NB4 (cell line): ENCODE measurements around the gene CEP128.

Experiments
- POLR2A ChIP-seq: IDR thresholded peaks from 2 replicates; pipeline ENCODE4 v1.6.1; 2011; ENCODE audit warnings: mild to moderate bottlenecking; ENCODE audit not compliant: insufficient read length; ENCODE audit errors: extremely low read depth
- TF ChIP-seq, protein P1 (sequence below): IDR thresholded peaks from one replicate; pipeline ENCODE4 v1.5.1; 2012; ENCODE audit warnings: low read depth, low read length

DNA sequence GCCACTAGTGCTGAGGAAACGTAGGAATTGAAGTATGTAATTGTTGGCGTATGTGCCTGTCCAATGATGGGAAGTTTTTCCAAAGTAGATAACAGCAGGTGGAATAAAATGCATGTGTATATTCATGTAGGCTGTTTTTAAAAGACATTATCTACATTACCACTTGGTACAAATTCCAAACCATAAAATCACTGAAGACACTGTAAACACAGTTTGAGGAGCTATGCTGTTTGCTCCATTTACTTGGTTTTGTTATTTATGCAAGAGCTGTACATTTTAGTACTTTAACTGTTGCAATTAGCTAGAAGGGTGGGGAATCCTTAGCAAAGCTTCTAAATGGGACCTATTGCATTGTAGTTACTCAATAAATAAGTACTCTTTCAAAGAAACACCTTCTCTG lies 455.8 kb downstream of the CEP128 start:
- TF ChIP-seq, protein P1, sequence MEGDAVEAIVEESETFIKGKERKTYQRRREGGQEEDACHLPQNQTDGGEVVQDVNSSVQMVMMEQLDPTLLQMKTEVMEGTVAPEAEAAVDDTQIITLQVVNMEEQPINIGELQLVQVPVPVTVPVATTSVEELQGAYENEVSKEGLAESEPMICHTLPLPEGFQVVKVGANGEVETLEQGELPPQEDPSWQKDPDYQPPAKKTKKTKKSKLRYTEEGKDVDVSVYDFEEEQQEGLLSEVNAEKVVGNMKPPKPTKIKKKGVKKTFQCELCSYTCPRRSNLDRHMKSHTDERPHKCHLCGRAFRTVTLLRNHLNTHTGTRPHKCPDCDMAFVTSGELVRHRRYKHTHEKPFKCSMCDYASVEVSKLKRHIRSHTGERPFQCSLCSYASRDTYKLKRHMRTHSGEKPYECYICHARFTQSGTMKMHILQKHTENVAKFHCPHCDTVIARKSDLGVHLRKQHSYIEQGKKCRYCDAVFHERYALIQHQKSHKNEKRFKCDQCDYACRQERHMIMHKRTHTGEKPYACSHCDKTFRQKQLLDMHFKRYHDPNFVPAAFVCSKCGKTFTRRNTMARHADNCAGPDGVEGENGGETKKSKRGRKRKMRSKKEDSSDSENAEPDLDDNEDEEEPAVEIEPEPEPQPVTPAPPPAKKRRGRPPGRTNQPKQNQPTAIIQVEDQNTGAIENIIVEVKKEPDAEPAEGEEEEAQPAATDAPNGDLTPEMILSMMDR = no peak
- no peak for TF ChIP-seq POLR2A
